ENCODE results near the gene CMTR1.

The CMTR1 gene

DNA sequence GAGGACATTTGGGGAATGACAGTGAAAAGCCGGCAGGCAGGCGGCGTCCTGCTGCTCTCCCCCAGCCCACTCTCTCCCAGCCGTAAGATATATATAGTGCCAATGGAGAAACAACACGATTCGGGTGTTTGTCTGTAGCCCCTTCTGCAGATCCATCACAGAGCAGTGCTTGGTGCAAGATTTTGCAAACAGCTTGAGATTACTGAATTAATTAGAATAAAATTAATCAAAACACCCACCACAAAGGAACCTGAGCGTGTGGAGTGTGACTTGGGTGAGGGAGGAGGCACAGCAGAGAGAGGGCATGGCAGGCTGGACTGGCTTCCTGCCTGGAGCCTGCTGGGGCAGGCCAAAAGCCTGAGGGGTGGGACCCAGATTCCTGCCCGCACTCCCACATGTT is 95.5 kb downstream of the CMTR1 start:
- no peak for DNase-seq (ENCODE audit: insufficient read length, low spot score)
- no peak for FAIRE-seq

DNA sequence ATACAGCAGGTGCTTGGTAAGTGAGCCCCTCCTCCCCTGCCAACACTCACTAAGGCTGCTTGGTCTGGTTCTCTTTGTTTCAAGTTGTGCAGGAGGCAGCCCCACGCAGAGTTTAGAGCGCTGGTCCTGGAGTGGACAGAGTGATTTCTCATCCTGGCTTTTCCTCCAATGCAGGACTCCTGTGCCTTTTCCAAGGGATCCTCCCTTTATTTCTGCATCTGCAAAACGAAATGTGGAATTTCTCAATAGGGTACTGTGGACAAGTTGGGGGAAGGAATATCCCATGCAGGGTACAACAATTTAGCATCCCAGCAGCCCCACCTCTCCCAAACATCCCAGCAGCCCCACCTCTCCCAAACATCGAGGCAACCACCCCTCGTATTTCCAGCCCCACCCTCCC is 97.3 kb downstream of the CMTR1 start:
- DNase-seq (ENCODE audit: insufficient read length, low spot score) (no peak), FAIRE-seq (no peak)

- no peak for FAIRE-seq
- no peak for DNase-seq (ENCODE audit: insufficient read length, low spot score)
Observed at GRCh38 chr6:37531026-37531425, 98.0 kb downstream of the CMTR1 start.

Data from GM19239 (cell line).